ENCODE measurements around the gene ZNF133.
"Not testable (repeated sequence)": the region's sequence is repeated elsewhere in the genome, so short reads cannot be mapped to it uniquely, and the experiment has no call there.

ZNF133 gene

GRCh38 chr20:18321976-18322950, 33.9 kb downstream of the ZNF133 start:
- Histone ChIP-seq H3K9ac (ENCODE audit: low read length) (no peak overlapping the region), H3K9me3 (ENCODE audit: control insufficient read depth, low read depth, low read length) (peaks cover 3% of the 10 kb centered on the region), H3K4me3 (ENCODE audit: low read length) (no peak overlapping the region), H3K36me3 (ENCODE audit: control insufficient read depth, low read depth, low read length) (no peaks in the 10 kb centered on the region), H3K27ac (ENCODE audit: low read length) (no peak overlapping the region), H3K27me3 (ENCODE audit: control insufficient read depth, insufficient read depth, low read length) (no peaks in the 10 kb centered on the region), H3K4me1 (ENCODE audit: control insufficient read depth, low read depth, low read length) (peaks cover 42% of the 10 kb centered on the region)

- H3K27ac ChIP-seq (ENCODE audit: low read length), result peak overlapping the region; percentile 88
Measured at GRCh38 chr20:18323705-18324104, 35.4 kb downstream of the ZNF133 start.

GRCh38 chr20:18324596-18325089, 36.3 kb downstream of the ZNF133 start:
- peak overlapping the region; percentile 61 for H3K9ac ChIP-seq (ENCODE audit: low read length)
- H3K4me1 ChIP-seq (ENCODE audit: control insufficient read depth, low read depth, low read length), result peaks cover 42% of the 10 kb centered on the region
- no peak overlapping the region for H3K4me3 ChIP-seq (ENCODE audit: low read length)
- no peaks in the 10 kb centered on the region for H3K27me3 ChIP-seq (ENCODE audit: control insufficient read depth, insufficient read depth, low read length)
- peaks cover 12% of the 10 kb centered on the region for H3K9me3 ChIP-seq (ENCODE audit: control insufficient read depth, low read depth, low read length)
- H3K27ac ChIP-seq (ENCODE audit: low read length), result peak overlapping the region; percentile 88
- H3K36me3 ChIP-seq (ENCODE audit: control insufficient read depth, low read depth, low read length), result no peaks in the 10 kb centered on the region

More at GRCh38 chr20:18323705-18324104, 35.4 kb downstream of the ZNF133 start:
- peaks cover 12% of the 10 kb centered on the region for H3K9me3 ChIP-seq (ENCODE audit: control insufficient read depth, low read depth, low read length)
- H3K36me3 ChIP-seq (ENCODE audit: control insufficient read depth, low read depth, low read length), result no peaks in the 10 kb centered on the region
- peaks cover 42% of the 10 kb centered on the region for H3K4me1 ChIP-seq (ENCODE audit: control insufficient read depth, low read depth, low read length)
- H3K9ac ChIP-seq (ENCODE audit: low read length), result peak overlapping the region; percentile 61
- H3K27me3 ChIP-seq (ENCODE audit: control insufficient read depth, insufficient read depth, low read length), result no peaks in the 10 kb centered on the region
- peak overlapping the region; percentile 44 for H3K4me3 ChIP-seq (ENCODE audit: low read length)

GRCh38 chr20:18326990-18327389, 38.7 kb downstream of the ZNF133 start:
- Histone ChIP-seq H3K27me3 (ENCODE audit: control insufficient read depth, insufficient read depth, low read length) (no peaks in the 10 kb centered on the region), H3K4me3 (ENCODE audit: low read length) (no peak overlapping the region), H3K36me3 (ENCODE audit: control insufficient read depth, low read depth, low read length) (no peaks in the 10 kb centered on the region), H3K27ac (ENCODE audit: low read length) (no peak overlapping the region), H3K4me1 (ENCODE audit: control insufficient read depth, low read depth, low read length) (peaks cover 40% of the 10 kb centered on the region), H3K9ac (ENCODE audit: low read length) (no peak overlapping the region), H3K9me3 (ENCODE audit: control insufficient read depth, low read depth, low read length) (peaks cover 23% of the 10 kb centered on the region)

GRCh38 chr20:18331694-18332093, 43.4 kb downstream of the ZNF133 start:
- no peak overlapping the region for H3K4me3 ChIP-seq (ENCODE audit: low read length)
- H3K4me1 ChIP-seq (ENCODE audit: control insufficient read depth, low read depth, low read length), result no peaks in the 10 kb centered on the region
- H3K27me3 ChIP-seq (ENCODE audit: control insufficient read depth, insufficient read depth, low read length), result no peaks in the 10 kb centered on the region
- no peak overlapping the region for H3K27ac ChIP-seq (ENCODE audit: low read length)
- H3K36me3 ChIP-seq (ENCODE audit: control insufficient read depth, low read depth, low read length), result no peaks in the 10 kb centered on the region
- H3K9me3 ChIP-seq (ENCODE audit: control insufficient read depth, low read depth, low read length), result peaks cover 27% of the 10 kb centered on the region
- H3K9ac ChIP-seq (ENCODE audit: low read length), result no peak overlapping the region

- H3K4me1 ChIP-seq (ENCODE audit: control insufficient read depth, low read depth, low read length); H3K27ac ChIP-seq (ENCODE audit: low read length); H3K36me3 ChIP-seq (ENCODE audit: control insufficient read depth, low read depth, low read length); H3K9ac ChIP-seq (ENCODE audit: low read length); H3K4me3 ChIP-seq (ENCODE audit: low read length); H3K27me3 ChIP-seq (ENCODE audit: control insufficient read depth, insufficient read depth, low read length); H3K9me3 ChIP-seq (ENCODE audit: control insufficient read depth, low read depth, low read length): not testable (repeated sequence)
Measured at GRCh38 chr20:18349749-18350148, 61.4 kb downstream of the ZNF133 start.

GRCh38 chr20:18359854-18360253, 71.5 kb downstream of the ZNF133 start:
- Histone ChIP-seq H3K9me3 (ENCODE audit: control insufficient read depth, low read depth, low read length) (no peaks in the 10 kb centered on the region), H3K27ac (ENCODE audit: low read length) (no peak overlapping the region), H3K9ac (ENCODE audit: low read length) (no peak overlapping the region), H3K4me3 (ENCODE audit: low read length) (no peak overlapping the region), H3K36me3 (ENCODE audit: control insufficient read depth, low read depth, low read length) (no peaks in the 10 kb centered on the region), H3K27me3 (ENCODE audit: control insufficient read depth, insufficient read depth, low read length) (no peaks in the 10 kb centered on the region), H3K4me1 (ENCODE audit: control insufficient read depth, low read depth, low read length) (no peaks in the 10 kb centered on the region)

- H3K9me3 ChIP-seq (ENCODE audit: control insufficient read depth, low read depth, low read length), result no peaks in the 10 kb centered on the region
- H3K4me3 ChIP-seq (ENCODE audit: low read length), result no peak overlapping the region
- H3K27ac ChIP-seq (ENCODE audit: low read length), result no peak overlapping the region
- no peak overlapping the region for H3K9ac ChIP-seq (ENCODE audit: low read length)
- H3K27me3 ChIP-seq (ENCODE audit: control insufficient read depth, insufficient read depth, low read length), result no peaks in the 10 kb centered on the region
- no peaks in the 10 kb centered on the region for H3K36me3 ChIP-seq (ENCODE audit: control insufficient read depth, low read depth, low read length)
- no peaks in the 10 kb centered on the region for H3K4me1 ChIP-seq (ENCODE audit: control insufficient read depth, low read depth, low read length)
Measured at GRCh38 chr20:18360635-18361034, 72.3 kb downstream of the ZNF133 start.

GRCh38 chr20:18361678-18362077, 73.4 kb downstream of the ZNF133 start:
- H3K9me3 ChIP-seq (ENCODE audit: control insufficient read depth, low read depth, low read length), result no peaks in the 10 kb centered on the region

GRCh38 chr20:18362916-18363315, 74.6 kb downstream of the ZNF133 start:
- H3K27ac ChIP-seq (ENCODE audit: low read length), result no peak overlapping the region
- no peaks in the 10 kb centered on the region for H3K9me3 ChIP-seq (ENCODE audit: control insufficient read depth, low read depth, low read length)
- no peak overlapping the region for H3K9ac ChIP-seq (ENCODE audit: low read length)
- no peaks in the 10 kb centered on the region for H3K27me3 ChIP-seq (ENCODE audit: control insufficient read depth, insufficient read depth, low read length)
- H3K4me3 ChIP-seq (ENCODE audit: low read length), result no peak overlapping the region
- no peaks in the 10 kb centered on the region for H3K4me1 ChIP-seq (ENCODE audit: control insufficient read depth, low read depth, low read length)
- no peaks in the 10 kb centered on the region for H3K36me3 ChIP-seq (ENCODE audit: control insufficient read depth, low read depth, low read length)

More at GRCh38 chr20:18361678-18362077, 73.4 kb downstream of the ZNF133 start:
- no peak overlapping the region for H3K4me3 ChIP-seq (ENCODE audit: low read length)
- H3K9ac ChIP-seq (ENCODE audit: low read length), result no peak overlapping the region
- H3K36me3 ChIP-seq (ENCODE audit: control insufficient read depth, low read depth, low read length), result no peaks in the 10 kb centered on the region
- no peaks in the 10 kb centered on the region for H3K27me3 ChIP-seq (ENCODE audit: control insufficient read depth, insufficient read depth, low read length)
- H3K4me1 ChIP-seq (ENCODE audit: control insufficient read depth, low read depth, low read length), result no peaks in the 10 kb centered on the region
- no peak overlapping the region for H3K27ac ChIP-seq (ENCODE audit: low read length)

- no peaks in the 10 kb centered on the region for H3K4me1 ChIP-seq (ENCODE audit: control insufficient read depth, low read depth, low read length)
- no peaks in the 10 kb centered on the region for H3K36me3 ChIP-seq (ENCODE audit: control insufficient read depth, low read depth, low read length)
- H3K4me3 ChIP-seq (ENCODE audit: low read length), result no peak overlapping the region
- no peak overlapping the region for H3K27ac ChIP-seq (ENCODE audit: low read length)
- no peaks in the 10 kb centered on the region for H3K9me3 ChIP-seq (ENCODE audit: control insufficient read depth, low read depth, low read length)
- H3K9ac ChIP-seq (ENCODE audit: low read length), result no peak overlapping the region
- no peaks in the 10 kb centered on the region for H3K27me3 ChIP-seq (ENCODE audit: control insufficient read depth, insufficient read depth, low read length)
Measured at GRCh38 chr20:18363708-18364107, 75.4 kb downstream of the ZNF133 start.

- no peaks in the 10 kb centered on the region for H3K9me3 ChIP-seq (ENCODE audit: control insufficient read depth, low read depth, low read length)
- H3K4me1 ChIP-seq (ENCODE audit: control insufficient read depth, low read depth, low read length), result no peaks in the 10 kb centered on the region
- no peak overlapping the region for H3K9ac ChIP-seq (ENCODE audit: low read length)
- no peaks in the 10 kb centered on the region for H3K36me3 ChIP-seq (ENCODE audit: control insufficient read depth, low read depth, low read length)
- no peaks in the 10 kb centered on the region for H3K27me3 ChIP-seq (ENCODE audit: control insufficient read depth, insufficient read depth, low read length)
- H3K27ac ChIP-seq (ENCODE audit: low read length), result no peak overlapping the region
- H3K4me3 ChIP-seq (ENCODE audit: low read length), result no peak overlapping the region
Measured at GRCh38 chr20:18364768-18365167, 76.4 kb downstream of the ZNF133 start.

All from iPS-18a (cell line).